ENCODE results near the gene FGFR1OP2.

- TF ChIP-seq, protein P1, sequence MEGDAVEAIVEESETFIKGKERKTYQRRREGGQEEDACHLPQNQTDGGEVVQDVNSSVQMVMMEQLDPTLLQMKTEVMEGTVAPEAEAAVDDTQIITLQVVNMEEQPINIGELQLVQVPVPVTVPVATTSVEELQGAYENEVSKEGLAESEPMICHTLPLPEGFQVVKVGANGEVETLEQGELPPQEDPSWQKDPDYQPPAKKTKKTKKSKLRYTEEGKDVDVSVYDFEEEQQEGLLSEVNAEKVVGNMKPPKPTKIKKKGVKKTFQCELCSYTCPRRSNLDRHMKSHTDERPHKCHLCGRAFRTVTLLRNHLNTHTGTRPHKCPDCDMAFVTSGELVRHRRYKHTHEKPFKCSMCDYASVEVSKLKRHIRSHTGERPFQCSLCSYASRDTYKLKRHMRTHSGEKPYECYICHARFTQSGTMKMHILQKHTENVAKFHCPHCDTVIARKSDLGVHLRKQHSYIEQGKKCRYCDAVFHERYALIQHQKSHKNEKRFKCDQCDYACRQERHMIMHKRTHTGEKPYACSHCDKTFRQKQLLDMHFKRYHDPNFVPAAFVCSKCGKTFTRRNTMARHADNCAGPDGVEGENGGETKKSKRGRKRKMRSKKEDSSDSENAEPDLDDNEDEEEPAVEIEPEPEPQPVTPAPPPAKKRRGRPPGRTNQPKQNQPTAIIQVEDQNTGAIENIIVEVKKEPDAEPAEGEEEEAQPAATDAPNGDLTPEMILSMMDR (IDR thresholded peaks at IDR 0.05), result no peak
- no peak for TF ChIP-seq POLR2A (IDR thresholded peaks at IDR 0.05)
Observed at GRCh38 chr12:26994109-26994508, 55.8 kb downstream of the FGFR1OP2 start.

Measured in testis (tissue), 2 donors.